Cardiac ventricle fibroblast (primary cell): ENCODE data around the gene ADM2. TPM values are rescaled to one million over a fixed set of nuclear protein-coding genes. Genes with fewer than 3 reads are reported as not detected.

Source experiments
- total RNA-seq: library from RNA; depleted of rRNA; stranded (reverse); fragments of >200 nt; gene quantifications from 2 replicates; pipeline ENCODE4 v1.2.3, GENCODE V29; 2015

The ADM2 gene, protein sequence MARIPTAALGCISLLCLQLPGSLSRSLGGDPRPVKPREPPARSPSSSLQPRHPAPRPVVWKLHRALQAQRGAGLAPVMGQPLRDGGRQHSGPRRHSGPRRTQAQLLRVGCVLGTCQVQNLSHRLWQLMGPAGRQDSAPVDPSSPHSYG
- 2.0 and 9.4 TPM in 2 replicates for total RNA-seq

GRCh38 chr22:50481440-50482106 is at the start of gene ADM2:
TSS of gene ADM2 (plus strand) at chr22:50481543. CDS start at chr22:50481848, 305 bp downstream.

DNA sequence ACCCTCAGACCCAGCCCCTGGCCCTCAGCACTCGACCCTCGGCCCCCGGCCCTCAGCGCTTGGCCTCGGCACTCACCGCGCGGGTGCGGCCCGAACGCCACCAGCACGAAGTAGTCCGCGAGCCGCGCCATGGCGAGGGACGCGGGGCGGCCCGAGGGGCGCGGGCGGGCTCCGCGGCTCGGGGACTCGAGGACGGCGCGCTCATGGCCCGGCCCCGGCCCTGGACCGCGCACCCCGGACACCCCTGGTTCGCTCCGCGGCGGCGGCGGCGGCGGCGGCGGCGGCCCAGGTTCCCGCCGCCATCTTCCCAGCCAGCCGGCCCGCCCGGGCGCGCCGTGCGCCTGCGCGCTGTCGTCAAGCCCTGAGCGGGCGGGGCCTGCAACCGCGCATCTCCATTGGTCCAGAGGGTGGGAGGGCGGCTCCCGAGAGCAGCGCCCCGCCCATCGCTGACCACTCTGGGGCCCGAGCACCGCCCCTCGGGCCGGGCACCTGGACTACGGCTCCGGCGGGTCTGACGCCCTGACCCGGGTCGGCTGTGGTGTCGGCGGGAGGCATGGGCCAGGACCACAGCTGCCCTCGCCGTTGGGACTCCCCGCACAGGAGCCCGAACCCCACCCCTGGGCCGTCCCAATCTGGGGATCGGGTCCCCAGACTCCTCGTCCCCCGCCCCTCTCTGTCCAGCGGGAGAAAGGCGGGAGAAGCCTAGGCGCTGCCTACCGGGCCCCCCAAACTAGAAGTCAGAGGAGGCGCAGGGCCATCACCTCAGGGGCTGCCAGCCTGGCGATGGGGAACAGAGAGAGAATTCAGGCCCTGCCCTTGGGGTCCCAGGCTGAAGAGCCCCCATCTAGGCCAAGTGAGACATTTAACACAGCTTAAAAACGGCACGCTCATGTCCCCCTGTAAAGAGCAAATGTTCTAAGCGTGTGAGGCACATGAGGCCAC is 6.4 kb upstream of the ADM2 start, which contains the start of gene SBF1:
TSS of gene SBF1 (minus strand) at position 326 of the 942 bp plus-strand sequence. CDS start at position 131, 195 bp downstream.

DNA sequence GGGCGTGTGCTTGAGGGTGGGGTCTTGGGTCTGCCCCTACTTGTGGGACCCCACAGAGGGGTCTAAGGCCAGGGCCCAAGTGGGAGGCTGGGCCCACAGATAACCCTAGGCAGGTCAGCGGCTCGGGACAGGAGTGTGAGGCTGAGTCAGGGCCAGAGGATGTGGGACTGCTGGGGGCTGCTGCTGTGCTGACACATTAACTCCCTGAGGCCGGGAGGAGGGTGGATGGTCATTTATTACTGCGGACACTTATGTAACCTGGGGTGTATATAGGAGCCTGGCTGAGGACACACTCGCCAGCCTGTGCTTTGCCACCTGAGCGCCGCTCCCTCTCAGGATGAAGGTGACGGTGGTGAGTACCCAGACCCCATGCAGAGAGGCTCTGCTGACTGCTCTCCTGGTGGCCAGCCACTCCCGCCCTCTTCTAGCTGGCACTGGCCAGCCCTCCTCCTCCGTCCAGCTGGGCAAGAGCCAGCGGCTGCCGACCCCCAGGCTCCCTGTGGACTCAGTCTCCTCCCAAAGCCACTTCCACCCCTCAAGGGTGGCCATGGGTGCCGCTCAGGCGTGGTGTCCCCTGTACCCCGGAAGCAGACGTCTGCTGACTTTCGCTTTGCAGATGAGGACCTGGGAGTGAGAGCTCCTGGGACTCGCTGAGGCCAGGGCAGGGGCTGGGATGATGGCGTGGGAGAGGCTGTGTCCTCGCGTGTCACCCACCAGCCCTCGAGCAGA is 5.4 kb downstream of the ADM2 start, which contains the start of gene MIOX:
TSS of gene MIOX (plus strand) at position 299 of the 729 bp plus-strand sequence. CDS start at position 338, 39 bp downstream.

GRCh38 chr22:50507421-50507990 is 26.2 kb downstream of the ADM2 start, which contains the start of gene LMF2:
TSS of gene LMF2 (minus strand) at chr22:50507702. CDS start at chr22:50507675, 27 bp downstream.

DNA sequence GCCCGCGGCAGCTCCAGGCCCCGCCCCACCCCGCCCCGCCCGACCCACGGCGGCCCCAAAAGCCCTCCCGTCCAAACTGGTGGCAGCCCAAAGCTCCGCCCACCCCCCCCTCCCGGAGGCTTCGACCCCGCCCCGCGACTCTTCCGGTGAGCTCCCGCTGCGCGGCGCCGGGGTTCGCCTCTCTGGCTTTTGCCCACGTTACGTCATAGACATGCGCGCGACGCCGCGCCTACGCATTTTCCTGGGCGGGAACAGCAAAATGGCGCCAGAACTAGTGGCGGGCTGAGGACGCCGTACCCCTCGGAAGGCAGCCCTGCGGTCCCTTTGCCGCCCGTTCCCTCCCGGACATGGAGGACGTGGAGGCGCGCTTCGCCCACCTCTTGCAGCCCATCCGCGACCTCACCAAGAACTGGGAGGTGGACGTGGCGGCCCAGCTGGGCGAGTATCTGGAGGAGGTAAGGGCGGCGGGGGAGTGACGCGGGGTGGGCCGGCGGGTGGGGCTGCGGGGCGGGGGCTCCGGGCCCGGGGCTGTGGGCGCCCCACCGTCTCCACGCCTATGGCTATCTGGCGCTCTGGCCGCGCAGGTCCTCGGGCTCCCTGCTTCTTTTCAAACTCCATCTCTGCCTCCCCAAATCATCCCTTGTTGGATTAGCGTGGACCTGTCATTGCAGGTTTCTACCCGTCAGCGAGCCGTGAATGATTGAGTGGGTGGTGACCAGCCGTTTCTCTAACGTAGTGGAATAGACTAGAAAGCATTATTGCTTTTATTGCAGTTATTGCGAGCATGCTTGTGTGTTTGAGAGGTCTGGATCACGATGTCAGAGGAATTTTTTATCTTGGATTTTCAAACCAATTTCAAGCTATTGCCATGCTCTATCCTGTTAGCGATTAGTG is 26.9 kb downstream of the ADM2 start, which contains the start of gene NCAPH2:
TSS of gene NCAPH2 (plus strand) at position 234 of the 894 bp plus-strand sequence. CDS start at position 348, 114 bp downstream.

DNA sequence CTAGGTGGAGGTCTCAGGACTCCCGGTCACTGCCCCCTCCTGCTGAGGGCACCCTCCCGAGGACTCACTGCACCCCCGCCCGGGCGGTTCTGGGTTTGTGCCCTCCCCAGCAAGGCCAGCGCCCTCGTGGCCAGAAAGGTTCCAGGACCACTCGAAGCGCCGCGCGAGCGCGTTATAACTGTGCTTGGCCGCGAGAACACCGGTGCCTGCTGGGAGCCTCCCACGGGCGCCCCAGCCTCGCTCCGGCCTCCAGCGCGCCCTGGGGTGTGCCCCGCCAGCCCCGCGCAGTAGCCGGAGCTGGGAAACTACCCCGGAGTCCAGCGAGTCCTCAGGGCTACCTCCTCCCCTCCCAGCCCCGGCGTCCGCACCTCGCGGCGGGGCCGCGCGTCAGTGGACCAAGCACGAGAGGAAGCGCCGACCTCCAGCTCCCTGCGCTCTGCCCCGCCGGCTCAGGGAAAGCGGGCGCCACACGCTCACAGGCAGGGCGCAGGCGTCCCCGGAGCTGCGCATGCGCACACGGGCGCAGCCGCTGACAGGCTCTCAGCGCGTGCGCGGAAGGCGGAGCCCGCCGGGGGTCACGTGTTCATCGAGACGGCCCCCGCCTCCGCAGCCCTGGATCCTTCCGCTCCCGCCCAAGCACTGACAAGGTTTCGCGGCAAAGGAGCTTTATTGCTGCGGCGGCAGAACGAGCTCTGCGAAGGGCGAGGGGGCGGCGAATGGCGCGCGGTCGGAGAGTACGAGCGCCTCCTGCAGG is 43.9 kb downstream of the ADM2 start, which contains the start of gene SCO2:
TSS of gene SCO2 (minus strand) at position 495 of the 754 bp plus-strand sequence. CDS start 1,187 bp downstream, outside the sequence.

DNA sequence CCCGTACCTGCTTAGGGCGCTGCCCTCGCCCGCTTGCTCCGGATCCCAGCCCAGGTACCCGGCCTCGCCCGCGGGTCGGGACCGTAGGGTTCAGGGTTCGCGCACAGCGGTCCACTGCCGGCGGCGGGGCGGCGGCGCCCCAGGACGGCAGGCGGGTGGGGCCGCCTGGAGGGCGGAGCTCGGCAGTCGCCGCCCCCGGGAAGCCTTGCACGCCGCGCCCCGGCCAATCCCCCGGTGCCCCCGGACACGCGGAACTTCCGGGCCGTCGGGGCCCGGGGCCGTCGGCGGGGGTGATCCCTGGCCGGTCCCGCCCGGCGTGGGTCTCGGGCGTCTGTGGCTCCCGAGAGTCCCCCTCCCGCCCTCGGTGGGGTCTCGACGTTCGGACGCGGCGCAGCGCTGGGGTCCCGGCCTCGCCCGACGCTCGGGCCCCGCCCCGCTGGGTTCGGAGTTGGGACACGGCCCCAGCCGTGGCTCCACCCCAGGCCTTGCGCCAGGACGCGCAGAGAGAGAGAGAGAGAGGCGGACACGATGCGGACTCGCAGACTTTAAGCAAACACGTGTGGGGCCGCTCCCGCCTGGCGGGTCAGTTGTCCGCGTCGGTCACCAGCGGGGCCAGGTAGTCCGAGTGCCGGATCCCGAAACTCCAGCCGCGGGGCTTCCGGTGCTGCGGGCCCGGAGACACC is 48.7 kb downstream of the ADM2 start, which contains the start of gene TYMP:
TSS of gene TYMP (minus strand) at position 116 of the 683 bp plus-strand sequence. CDS start 303 bp downstream, outside the sequence.

Other genes starting within 250 kb of the ADM2 start
- gene TUBGCP6, start 236.5 kb upstream of the ADM2 start, total RNA-seq: 16.3 and 17.3 TPM in 2 replicates
- gene HDAC10, start 230.3 kb upstream of the ADM2 start, total RNA-seq: 29.0 and 29.2 TPM in 2 replicates
- gene MAPK12, start 219.9 kb upstream of the ADM2 start, total RNA-seq: 24.5 and 31.3 TPM in 2 replicates
- 8.3 and 12.4 TPM in 2 replicates for gene MAPK11, start 211.2 kb upstream of the ADM2 start, total RNA-seq
- gene PLXNB2, start 173.9 kb upstream of the ADM2 start, total RNA-seq: 211 and 212 TPM in 2 replicates
- gene DENND6B, start 154.5 kb upstream of the ADM2 start, total RNA-seq: 1.1 and 1.4 TPM in 2 replicates
- 31.6 and 39.3 TPM in 2 replicates for gene PPP6R2, start 138.2 kb upstream of the ADM2 start, total RNA-seq
- gene SBF1, start 6.5 kb upstream of the ADM2 start, total RNA-seq: 40.4 and 54.6 TPM in 2 replicates
- not detected in 2 replicates for gene MIOX, start 5.3 kb downstream of the ADM2 start, total RNA-seq
- gene LMF2, start 26.2 kb downstream of the ADM2 start, total RNA-seq: 66.0 and 69.6 TPM in 2 replicates
- 17.7 and 20.5 TPM in 2 replicates for gene NCAPH2, start 26.7 kb downstream of the ADM2 start, total RNA-seq
- gene SCO2, start 44.1 kb downstream of the ADM2 start, total RNA-seq: 1.5 and 4.2 TPM in 2 replicates
- 31.7 and 36.5 TPM in 2 replicates for gene TYMP, start 48.5 kb downstream of the ADM2 start, total RNA-seq
- gene KLHDC7B, start 64.4 kb downstream of the ADM2 start, total RNA-seq: not detected in 2 replicates
- gene SYCE3, start 81.4 kb downstream of the ADM2 start, total RNA-seq: 3.5 TPM in 1 of 2 replicates, not detected in the other
- gene CPT1B, start 96.9 kb downstream of the ADM2 start, total RNA-seq: 0.12 and 0.98 TPM in 2 replicates
- 16.0 and 18.5 TPM in 2 replicates for gene CHKB, start 101.3 kb downstream of the ADM2 start, total RNA-seq
- 0.24 and 0.50 TPM in 2 replicates for gene MAPK8IP2, start 119.2 kb downstream of the ADM2 start, total RNA-seq
- gene ARSA, start 146.6 kb downstream of the ADM2 start, total RNA-seq: 41.6 and 47.2 TPM in 2 replicates
- 2.4 and 2.6 TPM in 2 replicates for gene SHANK3, start 191.3 kb downstream of the ADM2 start, total RNA-seq